Subcutaneous adipose tissue (tissue), 4 donors: ENCODE measurements around the gene AFG1L. TPM values are rescaled to one million over a fixed set of nuclear protein-coding genes. Genes with fewer than 3 reads are reported as not detected.

Experiments
- small RNA-seq: library from RNA; depleted of rRNA; stranded (forward); fragments of <200 nt; gene quantifications from one replicate; pipeline ENCODE3, GENCODE V24; 2016
- total RNA-seq, 4 donors: library from RNA; depleted of rRNA; stranded (reverse); fragments of >200 nt; gene quantifications; one replicate each; pipeline ENCODE4 v1.1.0, GENCODE V29; 2016
- TF ChIP-seq, protein P1 (sequence below): fragments of 450-650 bp; IDR thresholded peaks from one replicate; pipeline ENCODE4 v1.5.1; 2016; ENCODE audit warnings: low read depth, mild to moderate bottlenecking, control low read depth, antibody characterized with exemption, moderate library complexity

The AFG1L gene
- total RNA-seq, 4 donors from 2014 or later, result 1.9 to 4.4 (median 2.9) TPM

- TF ChIP-seq, protein P1, sequence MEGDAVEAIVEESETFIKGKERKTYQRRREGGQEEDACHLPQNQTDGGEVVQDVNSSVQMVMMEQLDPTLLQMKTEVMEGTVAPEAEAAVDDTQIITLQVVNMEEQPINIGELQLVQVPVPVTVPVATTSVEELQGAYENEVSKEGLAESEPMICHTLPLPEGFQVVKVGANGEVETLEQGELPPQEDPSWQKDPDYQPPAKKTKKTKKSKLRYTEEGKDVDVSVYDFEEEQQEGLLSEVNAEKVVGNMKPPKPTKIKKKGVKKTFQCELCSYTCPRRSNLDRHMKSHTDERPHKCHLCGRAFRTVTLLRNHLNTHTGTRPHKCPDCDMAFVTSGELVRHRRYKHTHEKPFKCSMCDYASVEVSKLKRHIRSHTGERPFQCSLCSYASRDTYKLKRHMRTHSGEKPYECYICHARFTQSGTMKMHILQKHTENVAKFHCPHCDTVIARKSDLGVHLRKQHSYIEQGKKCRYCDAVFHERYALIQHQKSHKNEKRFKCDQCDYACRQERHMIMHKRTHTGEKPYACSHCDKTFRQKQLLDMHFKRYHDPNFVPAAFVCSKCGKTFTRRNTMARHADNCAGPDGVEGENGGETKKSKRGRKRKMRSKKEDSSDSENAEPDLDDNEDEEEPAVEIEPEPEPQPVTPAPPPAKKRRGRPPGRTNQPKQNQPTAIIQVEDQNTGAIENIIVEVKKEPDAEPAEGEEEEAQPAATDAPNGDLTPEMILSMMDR, result no peak
Measured at GRCh38 chr6:108568551-108569305, 273.9 kb downstream of the AFG1L start.

DNA sequence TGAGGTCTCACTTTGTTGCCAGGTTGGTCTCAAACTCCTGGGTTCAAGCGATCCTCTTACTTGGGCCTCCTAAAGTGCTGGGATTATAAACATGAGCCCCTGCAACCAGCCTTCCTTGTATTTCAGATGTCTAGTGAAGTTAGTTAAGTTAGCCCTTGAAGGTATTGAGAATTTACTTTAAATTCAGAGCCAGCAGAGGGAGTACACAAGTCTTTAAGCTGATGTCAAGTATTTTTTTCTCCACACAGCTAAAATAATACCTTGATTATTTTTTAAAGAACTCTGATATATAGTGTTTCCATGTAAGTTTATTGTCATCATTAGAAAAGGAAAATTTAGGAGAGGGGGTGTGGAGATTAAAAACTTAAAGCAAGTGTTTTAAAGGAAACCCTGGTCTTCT lies 275.7 kb downstream of the AFG1L start:
- TF ChIP-seq, protein P1, result no peak

DNA sequence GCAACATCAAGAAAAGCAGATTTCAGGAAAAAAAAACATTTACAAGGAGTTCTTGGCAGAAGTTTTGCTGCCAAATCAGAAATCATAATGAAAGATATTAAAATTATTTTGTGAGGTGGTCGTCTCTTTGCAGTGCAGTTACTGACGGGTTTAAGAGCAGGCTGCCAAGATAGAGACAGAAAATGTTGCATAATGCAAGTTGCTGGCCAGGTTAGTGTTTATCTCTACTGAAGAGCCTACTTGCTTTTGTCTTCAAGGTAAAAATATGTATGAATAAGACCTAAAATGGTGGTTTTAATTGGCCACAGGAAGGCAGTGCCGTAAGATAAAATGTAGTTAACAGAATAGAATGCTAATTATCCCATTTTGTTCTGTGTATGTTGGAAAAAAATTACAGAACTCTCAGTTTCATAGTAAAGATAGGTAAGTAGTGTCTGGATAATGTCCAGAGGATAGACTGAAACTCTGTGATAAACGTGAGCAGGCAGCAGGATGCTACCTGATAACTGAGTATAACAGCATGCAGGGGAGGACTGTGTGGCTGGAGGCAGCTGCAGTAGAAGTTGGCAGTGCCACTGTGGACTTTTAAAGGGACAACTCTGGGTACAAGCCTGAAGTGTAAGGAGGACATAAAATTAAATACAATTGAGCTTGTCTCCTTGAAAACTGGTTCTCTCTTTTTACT lies 279.7 kb downstream of the AFG1L start:
- TF ChIP-seq, protein P1, result no peak

Small RNA genes lying within 50 kb of the gene (small RNA-seq; reads per million reads assigned to genes)
- gene AL356121.1, result not detected
- not detected for gene AL391646.1
- gene RNA5SP212, result not detected
- not detected for gene RNU6-1144P
- not detected for gene RNU6-770P
- not detected for gene Z98742.2

Other genes with a start within 250 kb of the AFG1L start
- 100 to 1,000 TPM in 1 of 4 donors, 10 to 100 TPM in 3; 46.1 to 101 (median 69.4) TPM for gene OSTM1, start 220.3 kb upstream of the AFG1L start, total RNA-seq
- not detected for gene NR2E1, start 129.0 kb upstream of the AFG1L start, total RNA-seq
- 100 to 1,000 TPM; 181 to 417 (median 207) TPM for gene SNX3, start 34.0 kb upstream of the AFG1L start, total RNA-seq